Caco-2 (cell line): ENCODE results near the gene OR2A5. TPM values are rescaled to one million over a fixed set of nuclear protein-coding genes. Genes with fewer than 3 reads are reported as not detected.
"Not testable (repeated sequence)": the region's sequence is repeated elsewhere in the genome, so short reads cannot be mapped to it uniquely, and the experiment has no call there.

ENCODE experiments used
- BruUV-seq: library from RNA; stranded (reverse); fragments of 400-500 nt; replicated peaks from 2 replicates; lab custom pipeline; 2021; lab: Mats Ljungman, UMichigan
- CTCF ChIA-PET: fragments of 300-600 bp; sonication (Branson Sonifier 250); formaldehyde crosslinking; loops from one replicate; lab custom pipeline; 2022; ENCODE audit warnings: antibody characterized with exemption; lab: Charles Lee
- POLR2A ChIA-PET: fragments of 300-600 bp; sonication (Branson Sonifier 250); formaldehyde crosslinking; loops from one replicate; lab custom pipeline; 2022; ENCODE audit warnings: antibody characterized with exemption; lab: Charles Lee
- DNase-seq, 2 experiments: peaks; one replicate each; pipeline versions ENCODE4 v3.0.0 to v3.0.0-alpha.2; 2020 to 2022
- H3K27me3 ChIP-seq: replicated peaks from 2 replicates; pipeline ENCODE4 v1.6.0; 2011; ENCODE audit warnings: low read length; ENCODE audit not compliant: control insufficient read depth, insufficient read depth
- H3K36me3 ChIP-seq: 2 replicates; pipeline ENCODE4 v1.5.1; 2011; ENCODE audit warnings: low read length; ENCODE audit not compliant: control insufficient read depth, insufficient read depth
- H3K4me1 ChIP-seq: fragments of 250-450 bp; sonication (Bioruptor Pico); 2 replicates; pipeline ENCODE4 v1.5.1; 2020; ENCODE audit warnings: mild to moderate bottlenecking
- H3K4me3 ChIP-seq: 2 replicates; pipeline ENCODE4 v1.5.1; 2011; ENCODE audit warnings: low read depth, mild to moderate bottlenecking, control low read depth, low read length
- H3K9me3 ChIP-seq: fragments of 250-450 bp; sonication (Bioruptor Pico); 2 replicates; pipeline ENCODE4 v1.5.1; 2020; ENCODE audit warnings: mild to moderate bottlenecking, moderate library complexity
- H3K27ac Mint-ChIP-seq: one replicate; pipeline ENCODE4 v1.8.0; 2022; ENCODE audit warnings: mixed read lengths; ENCODE audit not compliant: unreplicated experiment
- H3K27me3 Mint-ChIP-seq: one replicate; pipeline ENCODE4 v1.8.0; 2022; ENCODE audit warnings: mixed read lengths; ENCODE audit not compliant: insufficient read depth, unreplicated experiment
- H3K36me3 Mint-ChIP-seq: one replicate; pipeline ENCODE4 v1.8.0; 2022; ENCODE audit warnings: mild to moderate bottlenecking, mixed read lengths; ENCODE audit not compliant: insufficient read depth, unreplicated experiment
- H3K4me1 Mint-ChIP-seq: one replicate; pipeline ENCODE4 v1.8.0; 2022; ENCODE audit warnings: low read depth, mixed read lengths; ENCODE audit not compliant: unreplicated experiment
- H3K4me3 Mint-ChIP-seq: one replicate; pipeline ENCODE4 v1.8.0; 2022; ENCODE audit warnings: mild to moderate bottlenecking, moderate library complexity, mixed read lengths; ENCODE audit not compliant: unreplicated experiment
- H3K9me3 Mint-ChIP-seq: one replicate; pipeline ENCODE4 v1.8.0; 2022; ENCODE audit warnings: mixed read lengths; ENCODE audit not compliant: unreplicated experiment
- CTCF ChIP-seq, 2 experiments: fragments of 200-600 bp in 1 of 2; IDR thresholded peaks; 1 replicate in 1 of 2; 2 replicates in 1 of 2; pipeline versions ENCODE4 v1.5.1 to v1.8.0; 2011 to 2022; ENCODE audit warnings: antibody characterized with exemption in 1 of 2, control low read depth in 1 of 2, inconsistent platforms in 1 of 2, low read depth in 1 of 2, low read length in 1 of 2, mild to moderate bottlenecking in 1 of 2, moderate library complexity in 1 of 2; ENCODE audit not compliant: insufficient read depth in 1 of 2, severe bottlenecking in 1 of 2, unreplicated experiment in 1 of 2
- intact Hi-C: fragments of 100-400 bp; cut with micrococcal nuclease; formaldehyde crosslinking; loops from one replicate; pipeline ENCODE4 v1.10.0; 2022; ENCODE audit not compliant: unreplicated experiment
- total RNA-seq: library from RNA; stranded (reverse); gene quantifications from 2 replicates; pipeline ENCODE4 v1.2.3, GENCODE V29; 2022

Gene OR2A5
- total RNA-seq, 1 experiment from 2014 or later = not detected

DNA sequence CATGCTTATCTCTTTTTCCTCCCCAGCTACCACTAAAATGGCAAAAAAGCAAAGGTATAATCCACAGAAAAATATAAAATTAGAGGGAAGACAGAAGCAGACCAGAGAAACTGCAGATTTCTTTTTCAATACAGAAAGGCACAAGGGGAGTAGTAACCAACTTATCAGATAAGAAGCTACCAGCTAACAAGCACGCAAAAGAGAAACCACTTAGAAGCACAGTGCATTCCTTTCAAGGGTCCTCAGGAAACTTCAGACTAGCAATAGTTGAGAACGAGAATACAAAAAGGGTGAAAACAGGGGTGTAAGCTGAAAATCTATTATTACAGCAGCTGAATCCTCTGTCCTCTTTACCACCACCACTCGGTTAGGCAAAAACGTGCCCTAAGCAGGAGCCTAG is 9.9 kb upstream of the OR2A5 start:
- no peaks in the 10 kb centered on the region for H3K27me3 ChIP-seq
- H3K4me3 ChIP-seq = no peak overlapping the region
- no TSS peak for BruUV-seq
- H3K4me3 Mint-ChIP-seq = no peak overlapping the region
- no peaks in the 10 kb centered on the region for H3K4me1 Mint-ChIP-seq
- H3K27me3 Mint-ChIP-seq = peaks cover 3% of the 10 kb centered on the region
- no peaks in the 10 kb centered on the region for H3K36me3 Mint-ChIP-seq
- no peak for TF ChIP-seq CTCF (IDR thresholded peaks at IDR 0.05; ENCODE audit: insufficient read depth in 1 of 2, low read depth in 1 of 2, low read length in 1 of 2, severe bottlenecking in 1 of 2, unreplicated experiment in 1 of 2)
- no peaks in the 10 kb centered on the region for H3K9me3 ChIP-seq
- no peaks in the 10 kb centered on the region for H3K9me3 Mint-ChIP-seq
- intact Hi-C loops = no loop called here
- no peaks in the 10 kb centered on the region for H3K36me3 ChIP-seq
- ChIA-PET POLR2A (no interaction called here), CTCF (no interaction called here)
- no peak for DNase-seq
- no peak overlapping the region for H3K27ac Mint-ChIP-seq
- H3K4me1 ChIP-seq = no peaks in the 10 kb centered on the region

- Histone ChIP-seq H3K4me3 (no peak overlapping the region), H3K4me1 (no peaks in the 10 kb centered on the region), H3K9me3 (no peaks in the 10 kb centered on the region), H3K27me3 (no peaks in the 10 kb centered on the region), H3K36me3 (no peaks in the 10 kb centered on the region)
- CTCF ChIA-PET = no interaction called here
- intact Hi-C loops = no loop called here
- no peak for DNase-seq
- peaks cover 12% of the 10 kb centered on the region for H3K4me1 Mint-ChIP-seq
- POLR2A ChIA-PET = no interaction called here
- H3K27me3 Mint-ChIP-seq = no peaks in the 10 kb centered on the region
- no peak for TF ChIP-seq CTCF (IDR thresholded peaks at IDR 0.05; ENCODE audit: insufficient read depth in 1 of 2, low read depth in 1 of 2, low read length in 1 of 2, severe bottlenecking in 1 of 2, unreplicated experiment in 1 of 2)
- no peaks in the 10 kb centered on the region for H3K9me3 Mint-ChIP-seq
- no TSS peak for BruUV-seq
- no peaks in the 10 kb centered on the region for H3K36me3 Mint-ChIP-seq
- H3K27ac Mint-ChIP-seq = no peak overlapping the region
- H3K4me3 Mint-ChIP-seq = no peak overlapping the region
These were observed 743 bp downstream of the OR2A5 start for GRCh38 chr7:144049491-144049890.

- H3K9me3 ChIP-seq = no peaks in the 10 kb centered on the region
- Mint-ChIP-seq H3K27ac (no peak overlapping the region), H3K9me3 (no peaks in the 10 kb centered on the region), H3K36me3 (no peaks in the 10 kb centered on the region), H3K4me1 (peaks cover 12% of the 10 kb centered on the region), H3K27me3 (no peaks in the 10 kb centered on the region), H3K4me3 (no peak overlapping the region)
- no peak for DNase-seq
- no peaks in the 10 kb centered on the region for H3K4me1 ChIP-seq
- BruUV-seq = no TSS peak
- H3K4me3 ChIP-seq = no peak overlapping the region
- H3K36me3 ChIP-seq = no peaks in the 10 kb centered on the region
- POLR2A ChIA-PET = no interaction called here
- intact Hi-C loops = no loop called here
- H3K27me3 ChIP-seq = no peaks in the 10 kb centered on the region
- no peak for TF ChIP-seq CTCF (IDR thresholded peaks at IDR 0.05; ENCODE audit: insufficient read depth in 1 of 2, low read depth in 1 of 2, low read length in 1 of 2, severe bottlenecking in 1 of 2, unreplicated experiment in 1 of 2)
- CTCF ChIA-PET = no interaction called here
These were observed 1.3 kb downstream of the OR2A5 start for GRCh38 chr7:144050093-144050492.

GRCh38 chr7:144050884-144051283 is 2.1 kb downstream of the OR2A5 start:
- H3K27me3 ChIP-seq, H3K9me3 ChIP-seq, H3K4me3 ChIP-seq, H3K4me3 Mint-ChIP-seq, H3K4me1 ChIP-seq, DNase-seq, BruUV-seq, H3K27me3 Mint-ChIP-seq, H3K9me3 Mint-ChIP-seq, H3K27ac Mint-ChIP-seq, H3K36me3 ChIP-seq, CTCF ChIA-PET, POLR2A ChIA-PET, intact Hi-C loops, H3K36me3 Mint-ChIP-seq: not testable (repeated sequence)
- peaks cover 12% of the 10 kb centered on the region for H3K4me1 Mint-ChIP-seq
